ENCODE data around the gene SLC9A4.

GRCh38 chr2:102558463-102558862 is 85.4 kb downstream of the SLC9A4 start:
- TF ChIP-seq CTCF (IDR thresholded peaks at IDR 0.05) = no peak
- no peak for TF ChIP-seq EZH2 (IDR thresholded peaks at IDR 0.05; ENCODE audit: borderline replicate concordance, insufficient read depth, low read depth, low read length, poor library complexity, severe bottlenecking)

Measured in B cell (primary cell).